Endothelial cell of umbilical vein (primary cell): Measurements from ENCODE around the gene PRKAR1B. TPM values are rescaled to one million over a fixed set of nuclear protein-coding genes. Genes with fewer than 3 reads are reported as not detected.

Experiments used
- BruUV-seq: library from RNA; stranded (reverse); fragments of 400-500 nt; replicated peaks from 2 replicates; lab custom pipeline; 2021; lab: Mats Ljungman, UMichigan
- CTCF ChIA-PET: fragments of 300-600, 350-600 bp; sonication (Branson Sonifier 250); formaldehyde crosslinking; loops from one replicate; lab custom pipeline; 2021; ENCODE audit warnings: antibody characterized with exemption, inconsistent platforms; lab: Charles Lee
- POLR2A ChIA-PET: fragments of 300-600, 350-600 bp; sonication (Branson Sonifier 250); formaldehyde crosslinking; loops from one replicate; lab custom pipeline; 2021; ENCODE audit warnings: antibody characterized with exemption, inconsistent platforms; lab: Charles Lee
- DNase-seq: peaks from one replicate; pipeline ENCODE4 v3.0.0-alpha.2; 2011; ENCODE audit warnings: low read depth, low spot score
- FAIRE-seq: peaks from 2 replicates; lab custom pipeline; 2011; peaks lifted over from hg19 to GRCh38; lab: Jason Lieb, UNC
- H2AFZ ChIP-seq: 2 replicates; pipeline ENCODE4 v1.6.0; 2012; ENCODE audit warnings: low read depth, low read length, control low read depth, inconsistent platforms
- H3K27ac ChIP-seq: 2 replicates; pipeline ENCODE4 v1.5.1; 2011; ENCODE audit warnings: low read depth, mild to moderate bottlenecking, control low read depth, low read length, moderate library complexity; ENCODE audit not compliant: insufficient read depth
- H3K27me3 ChIP-seq, 2 experiments: 2 replicates each; pipeline versions ENCODE4 v1.6.0 to v1.6.1; 2011; ENCODE audit warnings: low read length in 2 of 2, mixed read lengths in 1 of 2; ENCODE audit not compliant: control insufficient read depth in 2 of 2, insufficient read depth in 2 of 2
- H3K36me3 ChIP-seq, 2 experiments: 2 replicates in 1 of 2; 3 replicates in 1 of 2; pipeline ENCODE4 v1.5.1; 2011; ENCODE audit warnings: low read length in 2 of 2, mild to moderate bottlenecking in 1 of 2, moderate library complexity in 1 of 2; ENCODE audit not compliant: control insufficient read depth in 2 of 2, insufficient read depth in 2 of 2; ENCODE audit errors: extremely low read depth in 1 of 2
- H3K4me1 ChIP-seq: 3 replicates; pipeline ENCODE4 v1.5.1; 2011; ENCODE audit warnings: mild to moderate bottlenecking, low read length; ENCODE audit not compliant: control insufficient read depth, insufficient read depth; ENCODE audit errors: extremely low read depth
- H3K4me2 ChIP-seq: 2 replicates; pipeline ENCODE4 v1.6.1; 2011; ENCODE audit warnings: low read length, control low read depth, mixed read lengths; ENCODE audit not compliant: insufficient read depth
- H3K4me3 ChIP-seq, 3 experiments: fragments of 200-600 bp in 1 of 3; sonication (generic), shearing (Covaris generic) in 1 of 3; replicated peaks in 1 of 3; 2 replicates each; pipeline ENCODE4 v1.5.1; 2011 to 2016; ENCODE audit warnings: control low read depth in 3 of 3, low read length in 3 of 3, mild to moderate bottlenecking in 2 of 3, inconsistent platforms in 1 of 3, low read depth in 1 of 3, moderate library complexity in 1 of 3; ENCODE audit not compliant: insufficient read depth in 1 of 3
- H3K79me2 ChIP-seq: 2 replicates; pipeline ENCODE4 v1.6.0; 2012; ENCODE audit warnings: low read length, inconsistent platforms; ENCODE audit not compliant: control insufficient read depth, insufficient read depth
- H3K9ac ChIP-seq: replicated peaks from 2 replicates; pipeline ENCODE3; 2011; ENCODE audit warnings: low read length, control low read depth; ENCODE audit not compliant: insufficient read depth; ENCODE audit errors: extremely low read depth
- H3K9me1 ChIP-seq: replicated peaks from 3 replicates; pipeline ENCODE4 v1.6.0; 2011; ENCODE audit warnings: mild to moderate bottlenecking, low read length; ENCODE audit not compliant: control insufficient read depth, insufficient read depth; ENCODE audit errors: extremely low read depth
- H3K9me3 ChIP-seq: replicated peaks from 2 replicates; pipeline ENCODE4 v1.5.1; 2012; ENCODE audit warnings: low read length, inconsistent platforms; ENCODE audit not compliant: control insufficient read depth, insufficient read depth
- H4K20me1 ChIP-seq: replicated peaks from 2 replicates; pipeline ENCODE3; 2011; ENCODE audit warnings: mild to moderate bottlenecking, low read length; ENCODE audit not compliant: control insufficient read depth, insufficient read depth; ENCODE audit errors: extremely low read depth
- CTCF ChIP-seq, 2 donors: IDR thresholded peaks; 1 replicate in 1 of 2; 2 replicates in 1 of 2; pipeline ENCODE4 v1.5.1; 2011; ENCODE audit warnings: low read length in 2 of 2, mild to moderate bottlenecking in 2 of 2, moderate library complexity in 2 of 2, control low read depth in 1 of 2, inconsistent platforms in 1 of 2, low read depth in 1 of 2; ENCODE audit not compliant: insufficient read depth in 1 of 2; ENCODE audit errors: extremely low read depth in 1 of 2
- EZH2 ChIP-seq: IDR thresholded peaks from 2 replicates; pipeline ENCODE4 v1.6.1; 2012; ENCODE audit warnings: borderline replicate concordance, low read depth, mild to moderate bottlenecking, moderate library complexity, low read length, inconsistent platforms; ENCODE audit not compliant: severe bottlenecking
- FOS ChIP-seq: IDR thresholded peaks from 2 replicates; pipeline ENCODE4 v1.6.1; 2011; ENCODE audit warnings: mild to moderate bottlenecking, low read length, moderate library complexity, borderline replicate concordance; ENCODE audit not compliant: insufficient read depth
- GATA2 ChIP-seq: IDR thresholded peaks from 2 replicates; pipeline ENCODE4 v1.7.0; 2011; ENCODE audit warnings: low read depth, mild to moderate bottlenecking, moderate library complexity, mixed read lengths, low read length; ENCODE audit not compliant: insufficient read length, insufficient read depth
- JUN ChIP-seq: IDR thresholded peaks from 2 replicates; pipeline ENCODE4 v1.6.1; 2011; ENCODE audit warnings: borderline replicate concordance, low read depth; ENCODE audit not compliant: insufficient read length, insufficient read depth
- MAX ChIP-seq: IDR thresholded peaks from 2 replicates; pipeline ENCODE4 v1.6.1; 2011; ENCODE audit not compliant: insufficient read depth, insufficient read length
- MYC ChIP-seq: IDR thresholded peaks from one replicate; pipeline ENCODE4 v1.6.1; 2011; ENCODE audit warnings: mild to moderate bottlenecking, low read depth, low read length
- POLR2A ChIP-seq: IDR thresholded peaks from 2 replicates; pipeline ENCODE4 v1.6.1; 2012; ENCODE audit warnings: low read depth, mild to moderate bottlenecking, control low read depth, low read length
- POLR2AphosphoS5 ChIP-seq: IDR thresholded peaks from 2 replicates; pipeline ENCODE4 v1.6.1; 2012; ENCODE audit warnings: low read depth, mild to moderate bottlenecking, control low read depth, low read length, moderate library complexity; ENCODE audit not compliant: insufficient read depth
- dilution Hi-C: fragments of 300-500 bp; cut with MboI; formaldehyde crosslinking; loops from one replicate; pipeline ENCODE4 v1.15.0; 2019; ENCODE audit warnings: low sequenced_read_pairs; ENCODE audit not compliant: extremely low pct_ligation_motif_present
- intact Hi-C: fragments of 100-400 bp; cut with micrococcal nuclease; formaldehyde crosslinking; loops from one replicate; pipeline ENCODE4 v1.10.0; 2022
- polyA plus RNA-seq, 4 experiments: library from polyadenylated mRNA; depleted of rRNA in 3 of 4; stranded (reverse) in 3 of 4; unstranded in 1 of 4; fragments of >200 nt; gene quantifications; 2 replicates each; pipeline versions ENCODE4 v1.2.1 to v1.2.3, GENCODE V29; 2011 to 2012; ENCODE audit warnings: missing spikeins in 1 of 4
- total RNA-seq: library from RNA; stranded (reverse); gene quantifications from 2 replicates; pipeline ENCODE4 v1.2.3, GENCODE V29; 2021

The PRKAR1B gene
- total and polyA plus RNA-seq, 2 donors (not counting 3 experiments of a cell fraction or from before 2014, with no cell fraction given), result 15.4 to 29.2 TPM

GRCh38 chr7:544338-545221 lies 182.5 kb downstream of the PRKAR1B start:
- intact Hi-C loops, result no loop called here
- CTCF ChIA-PET, result interaction anchor here (1.2 kb wide), 1 partner anchor 24 kb away, joined by 3 read pairs; no protein-coding TSS in a partner anchor

More at GRCh38 chr7:544338-545221, 182.5 kb downstream of the PRKAR1B start:
- no peak for FAIRE-seq
- TF ChIP-seq CTCF (IDR thresholded peaks at IDR 0.05; ENCODE audit: extremely low read depth in 1 of 2, insufficient read depth in 1 of 2, low read depth in 1 of 2, low read length in 2 of 2) (no peak), JUN (no peak), POLR2AphosphoS5 (no peak), MAX (no peak), POLR2A (no peak), MYC (no peak), GATA2 (no peak), FOS (no peak), EZH2 (no peak)
- H3K9me1 ChIP-seq, result no peaks in the 10 kb centered on the region
- H2AFZ ChIP-seq, result no peak overlapping the region
- H3K4me2 ChIP-seq, result no peak overlapping the region
- no peaks in the 10 kb centered on the region for H3K79me2 ChIP-seq
- H3K4me1 ChIP-seq, result peaks cover 17% of the 10 kb centered on the region
- no peaks in the 10 kb centered on the region for H3K27me3 ChIP-seq
- no peak overlapping the region for H3K27ac ChIP-seq
- no peaks in the 10 kb centered on the region for H4K20me1 ChIP-seq
- H3K9me3 ChIP-seq, result no peaks in the 10 kb centered on the region
- no peak overlapping the region for H3K9ac ChIP-seq
- BruUV-seq, result no TSS peak
- H3K4me3 ChIP-seq, result no peak overlapping the region
- dilution Hi-C loops, result no loop called here
- DNase-seq, result no peak
- no peaks in the 10 kb centered on the region for H3K36me3 ChIP-seq
- POLR2A ChIA-PET, result no interaction called here
